Skeletal muscle satellite cell (primary cell): ENCODE measurements around the gene SMIM38.

Experiments
- H3K27me3 ChIP-seq: 2 replicates; pipeline ENCODE4 v1.7.0; 2013; ENCODE audit warnings: low read length; ENCODE audit not compliant: control insufficient read depth, insufficient read depth
- H3K36me3 ChIP-seq: 2 replicates; pipeline ENCODE4 v1.7.0; 2013; ENCODE audit warnings: mild to moderate bottlenecking, control low read depth, low read length; ENCODE audit not compliant: insufficient read depth
- H3K4me1 ChIP-seq: 2 replicates; pipeline ENCODE4 v1.7.0; 2013; ENCODE audit warnings: low read length; ENCODE audit not compliant: control insufficient read depth, insufficient read depth
- H3K4me2 ChIP-seq: 2 replicates; pipeline ENCODE4 v1.7.0; 2013; ENCODE audit warnings: mild to moderate bottlenecking, low read length
- H3K4me3 ChIP-seq: 2 replicates; pipeline ENCODE4 v1.7.0; 2013; ENCODE audit warnings: low read length
- H3K9ac ChIP-seq: 2 replicates; pipeline ENCODE4 v1.7.0; 2013; ENCODE audit warnings: mild to moderate bottlenecking, low read depth, low read length, moderate library complexity
- H3K9me3 ChIP-seq: replicated peaks from 2 replicates; pipeline ENCODE4 v1.7.0; 2013; ENCODE audit warnings: mild to moderate bottlenecking, control low read depth, low read length

SMIM38 gene

GRCh38 chr11:69174841-69175240, 19.1 kb downstream of the SMIM38 start:
- Histone ChIP-seq H3K4me3 (no peak overlapping the region), H3K27me3 (peaks cover 15% of the 10 kb centered on the region), H3K9me3 (no peaks in the 10 kb centered on the region), H3K36me3 (no peaks in the 10 kb centered on the region), H3K4me1 (no peaks in the 10 kb centered on the region), H3K9ac (no peak overlapping the region), H3K4me2 (no peak overlapping the region)

GRCh38 chr11:69178819-69179482, 23.2 kb downstream of the SMIM38 start:
- H3K9me3 ChIP-seq, result peaks cover 5% of the 10 kb centered on the region
- H3K4me2 ChIP-seq, result no peak overlapping the region
- peaks cover 23% of the 10 kb centered on the region for H3K27me3 ChIP-seq
- no peak overlapping the region for H3K9ac ChIP-seq
- H3K4me3 ChIP-seq, result no peak overlapping the region
- H3K4me1 ChIP-seq, result no peaks in the 10 kb centered on the region
- H3K36me3 ChIP-seq, result no peaks in the 10 kb centered on the region

- no peak overlapping the region for H3K4me3 ChIP-seq
- H3K4me1 ChIP-seq, result no peaks in the 10 kb centered on the region
- H3K36me3 ChIP-seq, result no peaks in the 10 kb centered on the region
- H3K9ac ChIP-seq, result no peak overlapping the region
- peaks cover 5% of the 10 kb centered on the region for H3K9me3 ChIP-seq
- H3K4me2 ChIP-seq, result no peak overlapping the region
- peaks cover 23% of the 10 kb centered on the region for H3K27me3 ChIP-seq
These were observed 24.5 kb downstream of the SMIM38 start for GRCh38 chr11:69180226-69180625.

- Histone ChIP-seq H3K9me3 (peaks cover 5% of the 10 kb centered on the region), H3K36me3 (no peaks in the 10 kb centered on the region), H3K27me3 (peaks cover 23% of the 10 kb centered on the region), H3K9ac (no peak overlapping the region), H3K4me1 (no peaks in the 10 kb centered on the region), H3K4me3 (no peak overlapping the region), H3K4me2 (no peak overlapping the region)
These were observed 25.0 kb downstream of the SMIM38 start for GRCh38 chr11:69180726-69181125.

GRCh38 chr11:69183613-69184012, 27.9 kb downstream of the SMIM38 start:
- H3K4me2 ChIP-seq, result no peak overlapping the region
- H3K36me3 ChIP-seq, result no peaks in the 10 kb centered on the region
- peaks cover 7% of the 10 kb centered on the region for H3K9me3 ChIP-seq
- H3K4me1 ChIP-seq, result no peaks in the 10 kb centered on the region
- H3K9ac ChIP-seq, result no peak overlapping the region
- peaks cover 31% of the 10 kb centered on the region for H3K27me3 ChIP-seq
- H3K4me3 ChIP-seq, result no peak overlapping the region

GRCh38 chr11:69186316-69187260, 30.9 kb downstream of the SMIM38 start:
- Histone ChIP-seq H3K9ac (no peak overlapping the region), H3K4me1 (no peaks in the 10 kb centered on the region), H3K9me3 (peaks cover 3% of the 10 kb centered on the region), H3K36me3 (no peaks in the 10 kb centered on the region), H3K4me2 (no peak overlapping the region), H3K4me3 (no peak overlapping the region), H3K27me3 (peaks cover 20% of the 10 kb centered on the region)

- Histone ChIP-seq H3K4me1 (no peaks in the 10 kb centered on the region), H3K9ac (no peak overlapping the region), H3K4me2 (no peak overlapping the region), H3K9me3 (peaks cover 3% of the 10 kb centered on the region), H3K27me3 (peaks cover 20% of the 10 kb centered on the region), H3K36me3 (no peaks in the 10 kb centered on the region), H3K4me3 (no peak overlapping the region)
These were observed 31.9 kb downstream of the SMIM38 start for GRCh38 chr11:69187540-69188065.

- Histone ChIP-seq H3K9me3 (peaks cover 3% of the 10 kb centered on the region), H3K27me3 (peaks cover 12% of the 10 kb centered on the region), H3K36me3 (no peaks in the 10 kb centered on the region), H3K9ac (no peak overlapping the region), H3K4me3 (no peak overlapping the region), H3K4me2 (no peak overlapping the region), H3K4me1 (no peaks in the 10 kb centered on the region)
These were observed 33.3 kb downstream of the SMIM38 start for GRCh38 chr11:69189059-69189458.

- no peak overlapping the region for H3K4me2 ChIP-seq
- H3K9me3 ChIP-seq, result peaks cover 3% of the 10 kb centered on the region
- no peaks in the 10 kb centered on the region for H3K36me3 ChIP-seq
- H3K4me1 ChIP-seq, result no peaks in the 10 kb centered on the region
- H3K4me3 ChIP-seq, result no peak overlapping the region
- H3K9ac ChIP-seq, result no peak overlapping the region
- peaks cover 10% of the 10 kb centered on the region for H3K27me3 ChIP-seq
These were observed 35.2 kb downstream of the SMIM38 start for GRCh38 chr11:69190796-69191536.

GRCh38 chr11:69192301-69192721, 36.6 kb downstream of the SMIM38 start:
- no peaks in the 10 kb centered on the region for H3K4me1 ChIP-seq
- H3K4me2 ChIP-seq, result no peak overlapping the region
- H3K9ac ChIP-seq, result no peak overlapping the region
- H3K27me3 ChIP-seq, result peaks cover 5% of the 10 kb centered on the region
- H3K4me3 ChIP-seq, result no peak overlapping the region
- no peaks in the 10 kb centered on the region for H3K36me3 ChIP-seq
- peaks cover 3% of the 10 kb centered on the region for H3K9me3 ChIP-seq

GRCh38 chr11:69193151-69193550, 37.4 kb downstream of the SMIM38 start:
- Histone ChIP-seq H3K4me3 (no peak overlapping the region), H3K4me1 (no peaks in the 10 kb centered on the region), H3K9me3 (no peaks in the 10 kb centered on the region), H3K9ac (no peak overlapping the region), H3K36me3 (no peaks in the 10 kb centered on the region), H3K27me3 (peaks cover 10% of the 10 kb centered on the region), H3K4me2 (no peak overlapping the region)
